Measurements from ENCODE around the gene BRD7. TPM values are rescaled to one million over a fixed set of nuclear protein-coding genes. Genes with fewer than 3 reads are reported as not detected.

Gene BRD7
- 76.0 and 79.5 TPM in 2 replicates for total RNA-seq

DNA sequence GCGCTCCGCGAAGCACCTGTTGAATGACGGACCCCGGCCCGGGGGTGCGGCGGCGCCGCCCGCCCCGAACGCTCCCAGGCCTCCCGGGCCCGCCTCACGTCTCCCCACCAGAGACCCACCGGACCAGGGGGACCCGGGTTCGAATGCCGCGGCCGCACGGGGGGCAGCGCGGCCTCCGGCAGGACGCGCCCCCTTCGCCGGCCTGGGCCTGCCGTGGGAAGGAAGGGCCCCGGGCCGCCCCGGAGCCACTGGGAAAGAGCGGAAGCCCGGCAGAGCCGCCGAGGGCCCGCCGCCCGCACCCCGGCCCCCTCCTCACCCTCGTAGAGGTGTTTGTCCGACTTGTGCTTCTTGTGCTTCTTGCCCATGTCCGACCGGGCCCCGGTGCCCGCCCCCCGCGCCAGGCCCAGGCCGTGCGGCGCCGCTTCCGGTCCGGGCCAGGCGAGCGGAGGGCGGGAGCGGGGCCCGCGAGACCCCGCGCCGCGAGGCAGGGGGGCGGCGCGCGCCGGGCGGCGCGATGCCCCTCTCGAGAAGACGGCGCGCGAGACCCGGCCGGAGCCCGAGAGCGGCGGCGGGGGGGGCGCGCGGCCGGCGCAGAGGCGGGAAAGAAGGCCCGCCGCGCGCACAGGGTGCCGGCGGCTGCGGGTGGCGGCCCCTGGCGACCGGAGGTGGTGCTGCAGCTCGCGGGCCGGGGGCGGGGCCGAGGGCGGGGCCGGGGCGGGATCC is at the start of gene BRD7:
TSS of gene BRD7 (minus strand) at position 579 of the 723 bp plus-strand sequence. CDS start at position 365, 214 bp downstream.
- intact Hi-C loops (cut with micrococcal nuclease): loop anchor here (2.0 to 5.0 kb wide), 5 partner anchors 30 to 378 kb away; no protein-coding TSS in a partner anchor
- H3K27ac Mint-ChIP-seq: peak within 1 kb of the TSS; percentile 94
- peaks cover 40% of the 10 kb centered on the region for H3K4me1 Mint-ChIP-seq (ENCODE audit: low read depth)

DNA sequence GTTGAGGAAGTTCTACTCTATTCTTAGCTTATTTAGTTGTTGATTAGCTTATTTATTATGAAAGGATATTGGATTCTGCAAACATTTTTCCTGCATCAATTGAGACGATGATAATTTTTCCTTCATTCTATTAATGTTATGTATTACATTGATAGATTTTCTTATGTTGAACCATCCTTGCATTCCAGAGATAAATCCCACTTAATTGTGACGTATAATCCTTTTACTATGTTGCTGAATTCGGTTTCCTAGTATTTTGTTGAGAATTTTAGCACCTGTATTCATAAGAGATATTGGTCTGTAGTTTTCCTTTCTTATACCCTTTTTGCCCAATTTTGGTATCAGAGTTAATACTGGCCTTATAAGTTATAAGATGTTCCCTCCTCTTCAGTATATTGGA is 47.6 kb upstream of the BRD7 start:
- Mint-ChIP-seq H3K27me3 (ENCODE audit: low read depth) (peaks cover 15% of the 10 kb centered on the region), H3K4me3 (ENCODE audit: low read depth) (no peak overlapping the region), H3K4me1 (ENCODE audit: low read depth) (no peaks in the 10 kb centered on the region), H3K36me3 (ENCODE audit: low read depth) (no peaks in the 10 kb centered on the region), H3K27ac (no peak overlapping the region), H3K9me3 (peaks cover 47% of the 10 kb centered on the region)
- intact Hi-C loops (cut with micrococcal nuclease): no loop called here
- no peak for DNase-seq (ENCODE audit: low spot score)

More for the DNA sequence above, at the start of gene BRD7:
- DNase-seq (ENCODE audit: low spot score): peak; percentile 59
- no peaks in the 10 kb centered on the region for H3K9me3 Mint-ChIP-seq
- H3K27me3 Mint-ChIP-seq (ENCODE audit: low read depth): no peaks in the 10 kb centered on the region
- H3K36me3 Mint-ChIP-seq (ENCODE audit: low read depth): peaks cover 43% of the 10 kb centered on the region
- H3K4me3 Mint-ChIP-seq (ENCODE audit: low read depth): peak within 1 kb of the TSS; percentile 99

- no peaks in the 10 kb centered on the region for H3K36me3 Mint-ChIP-seq (ENCODE audit: low read depth)
- H3K9me3 Mint-ChIP-seq: peaks cover 34% of the 10 kb centered on the region
- no peak for DNase-seq (ENCODE audit: low spot score)
- H3K27me3 Mint-ChIP-seq (ENCODE audit: low read depth): peaks cover 23% of the 10 kb centered on the region
- intact Hi-C loops (cut with micrococcal nuclease): no loop called here
- no peaks in the 10 kb centered on the region for H3K4me1 Mint-ChIP-seq (ENCODE audit: low read depth)
- no peak overlapping the region for H3K4me3 Mint-ChIP-seq (ENCODE audit: low read depth)
- no peak overlapping the region for H3K27ac Mint-ChIP-seq
These were observed 45.4 kb upstream of the BRD7 start for GRCh38 chr16:50414152-50414551.

DNA sequence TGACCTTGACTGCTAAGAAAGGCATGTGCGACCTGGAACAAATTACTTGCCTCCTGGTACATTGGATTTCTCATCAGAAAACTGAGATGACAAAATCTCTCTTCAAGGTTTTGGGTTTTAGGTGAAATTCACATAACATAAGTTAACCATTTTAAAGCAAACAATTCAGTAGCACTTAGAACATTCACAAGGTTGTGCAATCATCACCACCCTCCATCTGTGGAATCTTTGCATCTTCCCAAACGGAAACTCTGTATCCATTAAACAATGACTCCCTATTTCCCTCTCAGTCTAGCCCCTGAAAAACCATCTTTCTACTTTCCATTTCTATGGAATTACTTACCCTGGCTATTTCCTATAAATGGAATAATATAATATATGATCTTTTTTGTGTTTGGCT is 42.2 kb upstream of the BRD7 start:
- no peaks in the 10 kb centered on the region for H3K36me3 Mint-ChIP-seq (ENCODE audit: low read depth)
- H3K9me3 Mint-ChIP-seq: peaks cover 4% of the 10 kb centered on the region
- intact Hi-C loops (cut with micrococcal nuclease): no loop called here
- no peaks in the 10 kb centered on the region for H3K4me1 Mint-ChIP-seq (ENCODE audit: low read depth)
- no peak for DNase-seq (ENCODE audit: low spot score)
- H3K27ac Mint-ChIP-seq: no peak overlapping the region
- peaks cover 20% of the 10 kb centered on the region for H3K27me3 Mint-ChIP-seq (ENCODE audit: low read depth)
- no peak overlapping the region for H3K4me3 Mint-ChIP-seq (ENCODE audit: low read depth)

DNA sequence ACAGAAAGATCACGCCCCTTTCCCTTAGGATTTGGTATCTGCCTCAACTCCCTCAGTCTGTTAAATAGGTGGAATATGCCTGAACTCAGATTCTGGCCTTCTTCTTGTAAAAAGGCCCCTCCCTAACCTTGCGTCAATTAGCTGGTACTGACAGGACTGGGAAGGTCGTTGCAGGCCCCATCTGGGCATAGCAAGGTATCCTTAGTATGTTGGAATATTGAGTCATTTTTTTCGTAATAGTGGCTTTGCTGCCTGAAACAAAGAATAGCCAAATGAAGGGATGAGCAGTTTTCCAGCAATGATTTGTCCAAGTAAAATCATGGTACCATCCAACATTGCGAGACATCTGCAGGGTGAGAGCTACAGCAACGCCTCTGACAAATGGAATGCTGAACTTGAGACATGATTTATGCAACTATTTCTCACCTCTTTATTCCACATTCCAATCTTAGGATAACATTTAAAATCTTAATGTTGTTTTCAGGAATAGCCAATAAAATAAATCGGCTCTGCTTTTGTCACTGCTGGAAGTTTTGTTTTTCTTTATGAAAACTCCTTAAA is 39.3 kb upstream of the BRD7 start:
- H3K9me3 Mint-ChIP-seq: no peaks in the 10 kb centered on the region

GRCh38 chr16:50407351-50407750 is 38.6 kb upstream of the BRD7 start:
- intact Hi-C loops (cut with micrococcal nuclease): no loop called here
- no peaks in the 10 kb centered on the region for H3K36me3 Mint-ChIP-seq (ENCODE audit: low read depth)

More for the DNA sequence above, 39.3 kb upstream of the BRD7 start:
- no peak overlapping the region for H3K27ac Mint-ChIP-seq
- no peaks in the 10 kb centered on the region for H3K4me1 Mint-ChIP-seq (ENCODE audit: low read depth)
- H3K27me3 Mint-ChIP-seq (ENCODE audit: low read depth): peaks cover 10% of the 10 kb centered on the region
- no peak for DNase-seq (ENCODE audit: low spot score)
- intact Hi-C loops (cut with micrococcal nuclease): no loop called here
- no peaks in the 10 kb centered on the region for H3K36me3 Mint-ChIP-seq (ENCODE audit: low read depth)
- H3K4me3 Mint-ChIP-seq (ENCODE audit: low read depth): no peak overlapping the region

GRCh38 chr16:50403491-50403890 is 34.7 kb upstream of the BRD7 start:
- Mint-ChIP-seq H3K27ac (no peak overlapping the region), H3K9me3 (no peaks in the 10 kb centered on the region), H3K36me3 (ENCODE audit: low read depth) (no peaks in the 10 kb centered on the region), H3K4me1 (ENCODE audit: low read depth) (no peaks in the 10 kb centered on the region), H3K27me3 (ENCODE audit: low read depth) (peaks cover 5% of the 10 kb centered on the region), H3K4me3 (ENCODE audit: low read depth) (no peak overlapping the region)
- DNase-seq (ENCODE audit: low spot score): no peak
- intact Hi-C loops (cut with micrococcal nuclease): no loop called here

More at GRCh38 chr16:50407351-50407750, 38.6 kb upstream of the BRD7 start:
- H3K27me3 Mint-ChIP-seq (ENCODE audit: low read depth): peaks cover 10% of the 10 kb centered on the region
- no peaks in the 10 kb centered on the region for H3K4me1 Mint-ChIP-seq (ENCODE audit: low read depth)
- no peak overlapping the region for H3K27ac Mint-ChIP-seq
- H3K9me3 Mint-ChIP-seq: no peaks in the 10 kb centered on the region
- no peak for DNase-seq (ENCODE audit: low spot score)
- H3K4me3 Mint-ChIP-seq (ENCODE audit: low read depth): no peak overlapping the region

DNA sequence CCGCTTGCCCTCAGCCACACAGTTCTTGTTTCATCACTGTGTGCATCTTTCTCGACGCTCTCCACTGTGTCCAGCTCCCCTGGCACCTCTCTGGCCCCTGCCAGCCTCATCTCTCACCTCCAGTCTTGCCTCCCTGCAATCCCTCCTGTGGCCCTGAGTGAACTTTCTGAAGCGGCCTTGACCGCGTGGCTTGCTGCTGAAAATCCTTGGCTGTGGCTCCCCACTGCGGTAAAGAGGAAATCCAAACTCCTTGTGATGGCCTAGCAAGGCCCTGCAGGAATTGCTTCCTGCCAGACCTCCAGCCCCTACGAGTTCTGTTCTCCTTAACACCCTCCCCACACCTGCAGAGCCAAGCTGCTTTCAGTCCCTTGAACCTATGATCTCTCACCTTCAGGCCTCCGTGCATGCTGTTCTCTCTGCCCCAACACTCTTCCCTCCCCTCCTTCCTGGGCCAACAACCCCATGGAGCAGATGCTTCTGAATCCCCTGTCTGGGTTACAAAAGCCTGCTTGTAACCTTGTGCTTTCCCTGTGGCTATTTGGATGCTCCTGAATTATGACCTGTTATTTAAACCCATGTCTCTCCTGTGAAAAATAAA is 33.6 kb upstream of the BRD7 start:
- no peaks in the 10 kb centered on the region for H3K4me1 Mint-ChIP-seq (ENCODE audit: low read depth)
- DNase-seq (ENCODE audit: low spot score): no peak

DNA sequence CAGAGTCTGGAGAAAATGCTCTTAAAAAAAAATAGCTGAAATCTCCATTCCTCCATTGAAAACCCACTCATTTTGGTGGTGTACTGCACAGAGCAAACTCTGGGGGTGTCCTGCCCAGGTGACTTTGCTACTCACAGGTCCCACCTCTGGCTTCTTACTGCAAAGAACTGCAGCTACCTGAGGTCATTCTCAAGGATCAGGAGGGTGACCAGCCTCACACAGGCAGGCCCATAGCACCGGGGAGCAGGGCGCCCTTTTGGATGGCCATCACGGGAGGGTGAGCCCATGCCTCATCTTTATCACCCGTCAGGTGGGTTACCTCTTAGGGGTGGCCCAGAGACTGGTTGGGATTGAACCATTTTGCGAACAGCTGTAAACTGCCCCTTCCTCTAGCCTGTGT is 32.6 kb upstream of the BRD7 start:
- intact Hi-C loops (cut with micrococcal nuclease): no loop called here
- peaks cover 2% of the 10 kb centered on the region for H3K27me3 Mint-ChIP-seq (ENCODE audit: low read depth)
- no peaks in the 10 kb centered on the region for H3K36me3 Mint-ChIP-seq (ENCODE audit: low read depth)
- no peak overlapping the region for H3K27ac Mint-ChIP-seq
- H3K4me3 Mint-ChIP-seq (ENCODE audit: low read depth): no peak overlapping the region
- no peaks in the 10 kb centered on the region for H3K9me3 Mint-ChIP-seq
- H3K4me1 Mint-ChIP-seq (ENCODE audit: low read depth): no peaks in the 10 kb centered on the region
- no peak for DNase-seq (ENCODE audit: low spot score)

More for the DNA sequence above, 33.6 kb upstream of the BRD7 start:
- Mint-ChIP-seq H3K9me3 (no peaks in the 10 kb centered on the region), H3K27ac (no peak overlapping the region), H3K4me3 (ENCODE audit: low read depth) (no peak overlapping the region), H3K36me3 (ENCODE audit: low read depth) (no peaks in the 10 kb centered on the region), H3K27me3 (ENCODE audit: low read depth) (peaks cover 2% of the 10 kb centered on the region)
- intact Hi-C loops (cut with micrococcal nuclease): no loop called here

DNA sequence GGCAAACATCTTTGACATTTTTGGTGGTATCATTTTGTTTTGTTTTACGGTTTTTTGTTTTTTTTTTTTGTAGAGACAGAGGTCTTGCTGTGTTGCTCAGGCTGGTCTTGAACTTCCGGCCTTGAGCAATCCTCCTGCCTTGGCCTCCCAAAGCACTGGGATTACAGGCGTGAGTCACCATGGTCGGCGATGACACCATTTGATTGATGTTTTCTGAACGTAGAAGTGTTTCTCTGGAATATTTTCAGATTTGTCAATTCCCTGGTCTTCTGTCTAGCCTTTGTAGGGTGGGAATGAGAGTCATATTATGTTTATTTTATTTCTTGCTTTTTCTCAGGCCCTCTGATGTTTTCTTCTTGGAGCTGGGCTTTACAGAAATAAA is 32.2 kb upstream of the BRD7 start:
- Mint-ChIP-seq H3K4me3 (ENCODE audit: low read depth) (no peak overlapping the region), H3K9me3 (no peaks in the 10 kb centered on the region), H3K36me3 (ENCODE audit: low read depth) (no peaks in the 10 kb centered on the region), H3K27me3 (ENCODE audit: low read depth) (peaks cover 2% of the 10 kb centered on the region), H3K4me1 (ENCODE audit: low read depth) (peaks cover under 1% of the 10 kb centered on the region), H3K27ac (no peak overlapping the region)
- no peak for DNase-seq (ENCODE audit: low spot score)
- intact Hi-C loops (cut with micrococcal nuclease): no loop called here

GRCh38 chr16:50400312-50400966 is 31.7 kb upstream of the BRD7 start:
- Mint-ChIP-seq H3K27ac (no peak overlapping the region), H3K4me3 (ENCODE audit: low read depth) (no peak overlapping the region), H3K9me3 (no peaks in the 10 kb centered on the region), H3K36me3 (ENCODE audit: low read depth) (no peaks in the 10 kb centered on the region), H3K27me3 (ENCODE audit: low read depth) (peaks cover 2% of the 10 kb centered on the region), H3K4me1 (ENCODE audit: low read depth) (peaks cover 4% of the 10 kb centered on the region)
- DNase-seq (ENCODE audit: low spot score): no peak
- intact Hi-C loops (cut with micrococcal nuclease): no loop called here

DNA sequence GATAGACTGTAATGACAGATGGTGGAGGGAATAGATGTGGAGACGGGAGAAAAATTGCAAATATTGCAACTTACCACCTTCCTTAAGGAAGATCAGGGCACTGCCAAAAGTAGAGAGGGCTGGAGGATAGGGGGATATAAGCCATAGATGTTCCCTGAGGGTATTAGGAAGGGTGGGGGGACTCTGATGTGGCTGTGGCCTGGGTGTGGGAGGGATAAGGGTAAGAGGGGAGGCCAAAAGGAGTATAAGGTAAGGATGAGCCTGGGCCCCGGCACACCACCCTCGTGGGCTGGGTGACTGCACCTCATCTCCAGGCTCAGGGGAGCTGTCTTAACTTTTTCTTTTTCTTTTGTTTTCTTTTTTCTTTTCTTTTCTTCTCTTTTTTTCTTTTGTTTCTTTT is 30.6 kb upstream of the BRD7 start:
- Mint-ChIP-seq H3K27me3 (ENCODE audit: low read depth) (peaks cover 2% of the 10 kb centered on the region), H3K36me3 (ENCODE audit: low read depth) (no peaks in the 10 kb centered on the region), H3K9me3 (no peaks in the 10 kb centered on the region), H3K4me1 (ENCODE audit: low read depth) (peaks cover 4% of the 10 kb centered on the region), H3K4me3 (ENCODE audit: low read depth) (no peak overlapping the region), H3K27ac (no peak overlapping the region)
- intact Hi-C loops (cut with micrococcal nuclease): no loop called here
- DNase-seq (ENCODE audit: low spot score): no peak

- peaks cover 2% of the 10 kb centered on the region for H3K27me3 Mint-ChIP-seq (ENCODE audit: low read depth)
- no peak for DNase-seq (ENCODE audit: low spot score)
- H3K4me3 Mint-ChIP-seq (ENCODE audit: low read depth): no peak overlapping the region
- H3K4me1 Mint-ChIP-seq (ENCODE audit: low read depth): peaks cover 4% of the 10 kb centered on the region
- intact Hi-C loops (cut with micrococcal nuclease): no loop called here
- no peak overlapping the region for H3K27ac Mint-ChIP-seq
- no peaks in the 10 kb centered on the region for H3K36me3 Mint-ChIP-seq (ENCODE audit: low read depth)
- no peaks in the 10 kb centered on the region for H3K9me3 Mint-ChIP-seq
These were observed 29.5 kb upstream of the BRD7 start for GRCh38 chr16:50398336-50398735.
